Measurements from ENCODE around the gene DNAJC16. TPM values are rescaled to one million over a fixed set of nuclear protein-coding genes. Genes with fewer than 3 reads are reported as not detected.
A peak's percentile ranks its signal among the peaks of the same experiment; 100 is the strongest.

DNAJC16 gene
- total and polyA plus RNA-seq, 9 of the 15 experiments (the other 6 are each of a cell fraction or from before 2014, with no cell fraction given) = 6.9 to 16.8 (median 12.8) TPM

GRCh38 chr1:15617173-15618076 is 90.8 kb downstream of the DNAJC16 start, which contains the start of gene DDI2 (continued):
- TF ChIP-seq ZNF778 (CRISPR knock-in tag; IDR thresholded peaks at IDR 0.05) (no peak), ZFX (CRISPR knock-in tag; IDR thresholded peaks at IDR 0.05) (peak; percentile 84), ARID1B (IDR thresholded peaks at IDR 0.05) (peak; percentile 51; the same call in 1 of the 2 replicates), ZZZ3 (IDR thresholded peaks at IDR 0.05) (no peak), ZBTB17 (CRISPR knock-in tag; IDR thresholded peaks at IDR 0.05) (peak; percentile 64; the same call in 1 of the 2 replicates), E2F3 (CRISPR knock-in tag; IDR thresholded peaks at IDR 0.05) (peak; percentile 37; the same call in 1 of the 2 replicates), MXI1 (IDR thresholded peaks at IDR 0.05; ENCODE audit: low read depth, low read length) (peak; percentile 77), RFX5 (IDR thresholded peaks at IDR 0.05; ENCODE audit: low read depth, low read length) (no peak), TFAP4 (CRISPR knock-in tag; IDR thresholded peaks at IDR 0.05; ENCODE audit: borderline replicate concordance) (peak; percentile 64), ETS1 (conservative IDR thresholded peaks at IDR 0.05; ENCODE audit: control insufficient read depth, low read depth, low read length) (peak; percentile 52; the same call in 1 of the 2 replicates), ATF7 (IDR thresholded peaks at IDR 0.05) (peak; percentile 83), ZBTB9 (CRISPR knock-in tag; IDR thresholded peaks at IDR 0.05) (peak; percentile 43; the same call in 1 of the 2 replicates), ZNF395 (CRISPR knock-in tag; IDR thresholded peaks at IDR 0.05) (peak; percentile 89; the same call in 1 of the 2 replicates), ZFP1 (CRISPR knock-in tag; IDR thresholded peaks at IDR 0.05) (no peak), FOXP1 (CRISPR knock-in tag; IDR thresholded peaks at IDR 0.05) (peak; percentile 90; the same call in 1 of the 2 replicates), RNF219 (CRISPR knock-in tag; IDR thresholded peaks at IDR 0.05) (no peak), GATAD2B (IDR thresholded peaks at IDR 0.05; ENCODE audit: borderline replicate concordance) (peak; percentile 99), PRPF4 (IDR thresholded peaks at IDR 0.05; ENCODE audit: insufficient read depth, low read depth, low read length, poor library complexity, severe bottlenecking) (no peak), KLF13 (tag; IDR thresholded peaks at IDR 0.05; ENCODE audit: borderline replicate concordance, low read depth) (peak; percentile 90)

Data from K562 (cell line).